Measurements from ENCODE around the gene PXYLP1. TPM values are rescaled to one million over a fixed set of nuclear protein-coding genes. Genes with fewer than 3 reads are reported as not detected.
A peak's percentile ranks its signal among the peaks of the same experiment; 100 is the strongest.

The PXYLP1 gene
- total and polyA plus RNA-seq, 2 donors (not counting 1 experiment from before 2014, with no cell fraction given) = 1.4 to 4.5 TPM

GRCh38 chr3:141316851-141317250 lies 85.2 kb downstream of the PXYLP1 start:
- ATAC-seq (ENCODE audit: low read depth) = no peak
- peaks cover 18 to 19% of the 10 kb centered on the region in 2 donors for H3K4me1 ChIP-seq (ENCODE audit: control insufficient read depth in 2 of 2, insufficient read depth in 2 of 2, low read length in 2 of 2)
- no CpG with 5 or more reads among the region's 1 CpG for WGBS (ENCODE audit: insufficient coverage)
- peaks cover 0 to 1% (median 0%) of the 10 kb centered on the region in 3 donors for H3K9me3 ChIP-seq (ENCODE audit: control extremely low read depth in 1 of 3, control insufficient read depth in 2 of 3, insufficient read depth in 1 of 3, low read length in 2 of 3)
- CTCF ChIA-PET = interaction anchor here (19.3 kb wide), 1 partner anchor 141 kb away, joined by 404 read pairs; no protein-coding TSS in a partner anchor
- Mint-ChIP-seq H3K4me3 (no peak overlapping the region), H3K27ac (no peak overlapping the region), H3K27me3 (no peaks in the 10 kb centered on the region), H3K9me3 (ENCODE audit: insufficient read depth) (peaks cover 2% of the 10 kb centered on the region), H3K4me1 (peaks cover 27% of the 10 kb centered on the region)
- H3K4me2 ChIP-seq (replicated peaks; ENCODE audit: low read depth, low read length, poor library complexity, severe bottlenecking) = no peak overlapping the region
- TF ChIP-seq, protein P1, sequence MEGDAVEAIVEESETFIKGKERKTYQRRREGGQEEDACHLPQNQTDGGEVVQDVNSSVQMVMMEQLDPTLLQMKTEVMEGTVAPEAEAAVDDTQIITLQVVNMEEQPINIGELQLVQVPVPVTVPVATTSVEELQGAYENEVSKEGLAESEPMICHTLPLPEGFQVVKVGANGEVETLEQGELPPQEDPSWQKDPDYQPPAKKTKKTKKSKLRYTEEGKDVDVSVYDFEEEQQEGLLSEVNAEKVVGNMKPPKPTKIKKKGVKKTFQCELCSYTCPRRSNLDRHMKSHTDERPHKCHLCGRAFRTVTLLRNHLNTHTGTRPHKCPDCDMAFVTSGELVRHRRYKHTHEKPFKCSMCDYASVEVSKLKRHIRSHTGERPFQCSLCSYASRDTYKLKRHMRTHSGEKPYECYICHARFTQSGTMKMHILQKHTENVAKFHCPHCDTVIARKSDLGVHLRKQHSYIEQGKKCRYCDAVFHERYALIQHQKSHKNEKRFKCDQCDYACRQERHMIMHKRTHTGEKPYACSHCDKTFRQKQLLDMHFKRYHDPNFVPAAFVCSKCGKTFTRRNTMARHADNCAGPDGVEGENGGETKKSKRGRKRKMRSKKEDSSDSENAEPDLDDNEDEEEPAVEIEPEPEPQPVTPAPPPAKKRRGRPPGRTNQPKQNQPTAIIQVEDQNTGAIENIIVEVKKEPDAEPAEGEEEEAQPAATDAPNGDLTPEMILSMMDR (IDR thresholded peaks at IDR 0.05) = no peak
- no peak for TF ChIP-seq EZH2 (IDR thresholded peaks at IDR 0.05; ENCODE audit: borderline replicate concordance, insufficient read depth, low read depth, low read length, poor library complexity, severe bottlenecking)
- H3K27me3 ChIP-seq (replicated peaks in 1 of 4; ENCODE audit: control extremely low read depth in 1 of 4, control insufficient read depth in 3 of 4, insufficient read depth in 4 of 4, low read length in 3 of 4) = no peaks in the 10 kb centered on the region
- H2AFZ ChIP-seq (ENCODE audit: insufficient read depth, low read depth, low read length, poor library complexity, severe bottlenecking) = no peak overlapping the region
- intact Hi-C loops (cut with micrococcal nuclease) = no loop called here
- H3K79me2 ChIP-seq (ENCODE audit: control insufficient read depth, insufficient read depth, low read length) = no peaks in the 10 kb centered on the region
- H3K9ac ChIP-seq (ENCODE audit: low read length) = no peak overlapping the region
- no peak overlapping the region for H3K27ac ChIP-seq (ENCODE audit: low read length in 2 of 2)
- H4K20me1 ChIP-seq (ENCODE audit: control insufficient read depth, insufficient read depth, low read length, poor library complexity, severe bottlenecking) = no peaks in the 10 kb centered on the region
- no peaks in the 10 kb centered on the region for H3K36me3 ChIP-seq (replicated peaks in 1 of 2; ENCODE audit: control extremely low read depth in 1 of 2, control insufficient read depth in 1 of 2, extremely low read depth in 1 of 2, insufficient read depth in 2 of 2, low read length in 1 of 2)
- POLR2A ChIA-PET = no interaction called here
- no peak for DNase-seq
- H3K4me3 ChIP-seq (ENCODE audit: control extremely low read depth in 1 of 5, extremely low read depth in 1 of 5, insufficient read depth in 1 of 5, low read depth in 2 of 5, low read length in 4 of 5) = no peak overlapping the region

GRCh38 chr3:141320399-141321108 lies 88.9 kb downstream of the PXYLP1 start:
- no peaks in the 10 kb centered on the region for H3K36me3 ChIP-seq (replicated peaks in 1 of 2; ENCODE audit: control extremely low read depth in 1 of 2, control insufficient read depth in 1 of 2, extremely low read depth in 1 of 2, insufficient read depth in 2 of 2, low read length in 1 of 2)
- H3K9ac ChIP-seq (ENCODE audit: low read length) = no peak overlapping the region
- ChIA-PET POLR2A (interaction anchor here (0.6 kb wide), 1 partner anchor 88 kb away, joined by 3 read pairs; no protein-coding TSS in a partner anchor), CTCF (interaction anchor here (0.6 to 2.3 kb wide), 4 partner anchors 9 to 238 kb away, joined by 3 to 10 read pairs (median 4); no protein-coding TSS in a partner anchor)
- no peak overlapping the region for H3K4me3 Mint-ChIP-seq
- intact Hi-C loops (cut with micrococcal nuclease) = no loop called here
- H3K9me3 Mint-ChIP-seq (ENCODE audit: insufficient read depth) = no peaks in the 10 kb centered on the region
- H3K4me3 ChIP-seq (ENCODE audit: control extremely low read depth in 1 of 5, extremely low read depth in 1 of 5, insufficient read depth in 1 of 5, low read depth in 2 of 5, low read length in 4 of 5) = no peak overlapping the region
- DNase-seq (no peak), ATAC-seq (ENCODE audit: low read depth) (no peak)
- H3K4me1 Mint-ChIP-seq = peaks cover 17% of the 10 kb centered on the region
- H3K27me3 Mint-ChIP-seq = no peaks in the 10 kb centered on the region
- no peaks in the 10 kb centered on the region for H4K20me1 ChIP-seq (ENCODE audit: control insufficient read depth, insufficient read depth, low read length, poor library complexity, severe bottlenecking)
- H3K27me3 ChIP-seq (replicated peaks in 1 of 4; ENCODE audit: control extremely low read depth in 1 of 4, control insufficient read depth in 3 of 4, insufficient read depth in 4 of 4, low read length in 3 of 4) = no peaks in the 10 kb centered on the region
- H3K27ac ChIP-seq (ENCODE audit: low read length in 2 of 2) = no peak overlapping the region
- H3K9me3 ChIP-seq (ENCODE audit: control extremely low read depth in 1 of 3, control insufficient read depth in 2 of 3, insufficient read depth in 1 of 3, low read length in 2 of 3) = peaks cover 0 to 1% (median 0%) of the 10 kb centered on the region in 3 donors
- peak overlapping the region; percentile 32 for H3K27ac Mint-ChIP-seq
- peak overlapping the region; percentile 76 for H2AFZ ChIP-seq (ENCODE audit: insufficient read depth, low read depth, low read length, poor library complexity, severe bottlenecking)
- peak overlapping the region; percentile 34 for H3K4me2 ChIP-seq (replicated peaks; ENCODE audit: low read depth, low read length, poor library complexity, severe bottlenecking)
- peaks cover 11% of the 10 kb centered on the region in 2 donors for H3K4me1 ChIP-seq (ENCODE audit: control insufficient read depth in 2 of 2, insufficient read depth in 2 of 2, low read length in 2 of 2)
- H3K79me2 ChIP-seq (ENCODE audit: control insufficient read depth, insufficient read depth, low read length) = no peaks in the 10 kb centered on the region
- TF ChIP-seq, protein P1 (IDR thresholded peaks at IDR 0.05) = no peak
- no peak for TF ChIP-seq EZH2 (IDR thresholded peaks at IDR 0.05; ENCODE audit: borderline replicate concordance, insufficient read depth, low read depth, low read length, poor library complexity, severe bottlenecking)

Data from B cell (primary cell).